GM12873 (cell line): ENCODE results near the gene CBX4.

ENCODE experiments used
- CTCF ChIP-seq: IDR thresholded peaks from 2 replicates; pipeline ENCODE4 v1.5.1; 2012; ENCODE audit warnings: low read depth, mild to moderate bottlenecking, moderate library complexity, low read length, control low read depth; ENCODE audit not compliant: insufficient read depth; ENCODE audit errors: missing control alignments

The CBX4 gene

GRCh38 chr17:79796444-79796762 is 42.8 kb downstream of the CBX4 start:
- no peak for TF ChIP-seq CTCF

- TF ChIP-seq CTCF: no peak
Observed at GRCh38 chr17:79795795-79796443, 43.3 kb downstream of the CBX4 start.

GRCh38 chr17:79794659-79795511 is 44.4 kb downstream of the CBX4 start:
- TF ChIP-seq CTCF: no peak

- TF ChIP-seq CTCF: no peak
Observed at GRCh38 chr17:79793924-79794304, 45.3 kb downstream of the CBX4 start.

- TF ChIP-seq CTCF: no peak
Observed at GRCh38 chr17:79792984-79793923, 46.0 kb downstream of the CBX4 start.

GRCh38 chr17:79792341-79792871 is 46.8 kb downstream of the CBX4 start:
- no peak for TF ChIP-seq CTCF
